Measurements from ENCODE around the gene TSPAN9. TPM values are rescaled to one million over a fixed set of nuclear protein-coding genes. Genes with fewer than 3 reads are reported as not detected.
A peak's percentile ranks its signal among the peaks of the same experiment; 100 is the strongest.

The TSPAN9 gene
- polyA plus RNA-seq, 1 donor (not counting 4 experiments of a cell fraction or from before 2014, with no cell fraction given): 27.5 TPM

- Histone ChIP-seq H3K9ac (ENCODE audit: control insufficient read depth, extremely low read depth, insufficient read depth, low read length) (no peak overlapping the region), H3K36me3 (ENCODE audit: control insufficient read depth in 2 of 2, extremely low read depth in 1 of 2, insufficient read depth in 2 of 2, low read length in 2 of 2) (no peaks in the 10 kb centered on the region), H3K4me2 (ENCODE audit: control insufficient read depth, extremely low read depth, insufficient read depth, low read depth, low read length) (no peak overlapping the region), H4K20me1 (ENCODE audit: control insufficient read depth, extremely low read depth, insufficient read depth, low read length) (no peaks in the 10 kb centered on the region), H3K9me1 (ENCODE audit: control insufficient read depth, extremely low read depth, insufficient read depth, low read length) (no peaks in the 10 kb centered on the region), H3K9me3 (ENCODE audit: control insufficient read depth, low read depth, low read length) (no peaks in the 10 kb centered on the region), H3K27me3 (ENCODE audit: control insufficient read depth, extremely low read depth, insufficient read depth, low read length) (peaks cover 6% of the 10 kb centered on the region), H3K27ac (ENCODE audit: control insufficient read depth, insufficient read depth, low read length) (no peak overlapping the region), H3K4me1 (ENCODE audit: control insufficient read depth, extremely low read depth, insufficient read depth, low read length) (no peaks in the 10 kb centered on the region), H2AFZ (ENCODE audit: control insufficient read depth, low read length) (no peak overlapping the region), H3K79me2 (ENCODE audit: control insufficient read depth, insufficient read depth, low read length) (no peaks in the 10 kb centered on the region), H3K4me3 (ENCODE audit: control insufficient read depth in 2 of 3, extremely low read depth in 1 of 3, insufficient read depth in 2 of 3, low read depth in 1 of 3, low read length in 3 of 3) (no peak overlapping the region)
- DNase-seq (ENCODE audit: low read depth, low spot score) (no peak), FAIRE-seq (no peak)
- TF ChIP-seq CTCF (optimal IDR thresholded peaks at IDR 0.05 in 1 of 3, IDR thresholded peaks at IDR 0.05 in 1 of 3, conservative IDR thresholded peaks at IDR 0.05 in 1 of 3; ENCODE audit: extremely low read depth in 1 of 3, insufficient read depth in 2 of 3, low read length in 3 of 3) (no peak), EZH2 (IDR thresholded peaks at IDR 0.05; ENCODE audit: low read length) (no peak)
- dilution Hi-C loops (cut with MboI; ENCODE audit: extremely low pct_ligation_motif_present, low sequenced_read_pairs): no loop called here
Measured at GRCh38 chr12:3330976-3331510, 253.9 kb downstream of the TSPAN9 start.

- FAIRE-seq (peak; percentile 17), DNase-seq (ENCODE audit: low read depth, low spot score) (no peak)
- Histone ChIP-seq H3K4me2 (ENCODE audit: control insufficient read depth, extremely low read depth, insufficient read depth, low read depth, low read length) (no peak overlapping the region), H3K36me3 (ENCODE audit: control insufficient read depth in 2 of 2, extremely low read depth in 1 of 2, insufficient read depth in 2 of 2, low read length in 2 of 2) (no peaks in the 10 kb centered on the region), H3K27ac (ENCODE audit: control insufficient read depth, insufficient read depth, low read length) (no peak overlapping the region), H3K4me3 (ENCODE audit: control insufficient read depth in 2 of 3, extremely low read depth in 1 of 3, insufficient read depth in 2 of 3, low read depth in 1 of 3, low read length in 3 of 3) (no peak overlapping the region), H3K9me1 (ENCODE audit: control insufficient read depth, extremely low read depth, insufficient read depth, low read length) (no peaks in the 10 kb centered on the region), H4K20me1 (ENCODE audit: control insufficient read depth, extremely low read depth, insufficient read depth, low read length) (no peaks in the 10 kb centered on the region), H3K79me2 (ENCODE audit: control insufficient read depth, insufficient read depth, low read length) (no peaks in the 10 kb centered on the region), H3K4me1 (ENCODE audit: control insufficient read depth, extremely low read depth, insufficient read depth, low read length) (peaks cover under 1% of the 10 kb centered on the region), H3K9me3 (ENCODE audit: control insufficient read depth, low read depth, low read length) (no peaks in the 10 kb centered on the region), H3K27me3 (ENCODE audit: control insufficient read depth, extremely low read depth, insufficient read depth, low read length) (no peaks in the 10 kb centered on the region), H3K9ac (ENCODE audit: control insufficient read depth, extremely low read depth, insufficient read depth, low read length) (no peak overlapping the region), H2AFZ (ENCODE audit: control insufficient read depth, low read length) (no peak overlapping the region)
- dilution Hi-C loops (cut with MboI; ENCODE audit: extremely low pct_ligation_motif_present, low sequenced_read_pairs): no loop called here
- no peak for TF ChIP-seq EZH2 (IDR thresholded peaks at IDR 0.05; ENCODE audit: low read length)
- no peak for TF ChIP-seq CTCF (optimal IDR thresholded peaks at IDR 0.05 in 1 of 3, IDR thresholded peaks at IDR 0.05 in 1 of 3, conservative IDR thresholded peaks at IDR 0.05 in 1 of 3; ENCODE audit: extremely low read depth in 1 of 3, insufficient read depth in 2 of 3, low read length in 3 of 3)
Measured at GRCh38 chr12:3332188-3332587, 255.0 kb downstream of the TSPAN9 start.
